Natural killer cell (primary cell): ENCODE data around the gene WDR18. TPM values are rescaled to one million over a fixed set of nuclear protein-coding genes. Genes with fewer than 3 reads are reported as not detected.

ENCODE experiments used
- ATAC-seq, 3 donors: fragments of 150-1000 bp in 2 of 3; fragments of 200-7000 bp in 1 of 3; cut with Tn5 transposase; 1 replicate in 1 of 3; 2 replicates in 2 of 3; pipeline ENCODE4 v1.10.0; 2021; ENCODE audit warnings: mild to moderate bottlenecking in 2 of 3, moderate library complexity in 2 of 3
- DNase-seq, 2 donors: peaks; one replicate each; pipeline versions ENCODE4 v3.0.0 to v3.0.0-alpha.2; 2013 to 2021; ENCODE audit warnings: mixed read lengths in 1 of 2
- H3K27ac ChIP-seq: one replicate; pipeline ENCODE4 v1.5.1; 2013; ENCODE audit warnings: mild to moderate bottlenecking, low read length
- H3K27me3 ChIP-seq: one replicate; pipeline ENCODE4 v1.6.1; 2013; ENCODE audit warnings: low read length; ENCODE audit not compliant: control insufficient read depth, insufficient read depth
- H3K36me3 ChIP-seq: one replicate; pipeline ENCODE4 v1.6.1; 2013; ENCODE audit warnings: low read length; ENCODE audit not compliant: control insufficient read depth, insufficient read depth
- H3K4me1 ChIP-seq: one replicate; pipeline ENCODE4 v1.6.1; 2013; ENCODE audit warnings: low read length; ENCODE audit not compliant: control insufficient read depth, insufficient read depth
- H3K4me3 ChIP-seq: one replicate; pipeline ENCODE4 v1.5.1; 2013; ENCODE audit warnings: low read length
- H3K9me3 ChIP-seq: one replicate; pipeline ENCODE4 v1.6.1; 2013; ENCODE audit warnings: low read length; ENCODE audit not compliant: control insufficient read depth, insufficient read depth
- H3K27ac Mint-ChIP-seq, 2 donors: one replicate each; pipeline ENCODE4 v1.8.0; 2022; ENCODE audit warnings: mild to moderate bottlenecking in 2 of 2, mixed read lengths in 2 of 2, moderate library complexity in 1 of 2
- H3K27me3 Mint-ChIP-seq, 2 donors: one replicate each; pipeline ENCODE4 v1.8.0; 2022; ENCODE audit warnings: low read depth in 2 of 2, mixed read lengths in 2 of 2
- H3K36me3 Mint-ChIP-seq: one replicate; pipeline ENCODE4 v1.8.0; 2022; ENCODE audit warnings: mixed read lengths
- H3K4me1 Mint-ChIP-seq, 2 donors: one replicate each; pipeline ENCODE4 v1.8.0; 2022; ENCODE audit warnings: mixed read lengths in 2 of 2
- H3K4me3 Mint-ChIP-seq: one replicate; pipeline ENCODE4 v1.8.0; 2022; ENCODE audit warnings: mild to moderate bottlenecking, moderate library complexity, mixed read lengths
- H3K9me3 Mint-ChIP-seq, 2 donors: one replicate each; pipeline ENCODE4 v1.8.0; 2022; ENCODE audit warnings: mixed read lengths in 2 of 2
- CTCF ChIP-seq: fragments of 200-600 bp; IDR thresholded peaks from one replicate; pipeline ENCODE4 v1.8.0; 2022; ENCODE audit warnings: antibody characterized with exemption
- WGBS: methylation state at CpG from one replicate; pipeline ENCODE4 v1.1.7; 2013; ENCODE audit warnings: missing lambda C conversion rate; ENCODE audit not compliant: insufficient coverage; 5-methylcytosine and 5-hydroxymethylcytosine counted together
- intact Hi-C: fragments of 100-400 bp; cut with micrococcal nuclease; formaldehyde crosslinking; loops from one replicate; pipeline ENCODE4 v1.14.2; 2022
- total RNA-seq, 4 donors: library from RNA; stranded (reverse); fragments of 120-200 nt in 1 of 4; gene quantifications; one replicate each; pipeline versions ENCODE4 v1.2.3 to v1.2.4, GENCODE V29; 2013 to 2022

Gene WDR18
- total RNA-seq, 3 donors from 2014 or later (not counting 1 experiment from before 2014, with no cell fraction given): 17.5 to 25.4 (median 22.7) TPM

GRCh38 chr19:1041272-1041834 lies 57.2 kb downstream of the WDR18 start:
- peak overlapping the region; percentile 98 for H3K4me3 Mint-ChIP-seq
- Histone ChIP-seq H3K9me3 (no peaks in the 10 kb centered on the region), H3K36me3 (peaks cover 40% of the 10 kb centered on the region), H3K4me1 (peaks cover 59% of the 10 kb centered on the region), H3K27ac (no peak overlapping the region), H3K27me3 (no peaks in the 10 kb centered on the region), H3K4me3 (peak overlapping the region; percentile 83)
- DNase-seq: peak in 1 of 2 donors; percentile 22
- H3K9me3 Mint-ChIP-seq: no peaks in the 10 kb centered on the region
- TF ChIP-seq CTCF: no peak
- no peaks in the 10 kb centered on the region for H3K36me3 Mint-ChIP-seq
- no peak for ATAC-seq
- H3K4me1 Mint-ChIP-seq: peaks cover 39 to 52% of the 10 kb centered on the region in 2 donors
- no peaks in the 10 kb centered on the region for H3K27me3 Mint-ChIP-seq
- 62% methylated on average over 26 of the region's 26 CpGs for WGBS
- no peak overlapping the region for H3K27ac Mint-ChIP-seq
- intact Hi-C loops: loop anchor here (2.0 kb wide), 1 partner anchor 21 kb away; the partner anchor contains the start of genes RNU6-2 and TMEM259

- Histone ChIP-seq H3K27ac (no peak overlapping the region), H3K4me1 (peaks cover 59% of the 10 kb centered on the region), H3K9me3 (no peaks in the 10 kb centered on the region), H3K27me3 (no peaks in the 10 kb centered on the region), H3K36me3 (peaks cover 39% of the 10 kb centered on the region), H3K4me3 (no peak overlapping the region)
- Mint-ChIP-seq H3K27ac (no peak overlapping the region), H3K27me3 (no peaks in the 10 kb centered on the region), H3K36me3 (no peaks in the 10 kb centered on the region), H3K4me1 (peaks cover 39 to 48% of the 10 kb centered on the region in 2 donors), H3K9me3 (no peaks in the 10 kb centered on the region), H3K4me3 (peak overlapping the region; percentile 17)
- ATAC-seq (no peak), DNase-seq (no peak)
- no peak for TF ChIP-seq CTCF
- intact Hi-C loops: loop anchor here (2.0 kb wide), 1 partner anchor 21 kb away; the partner anchor contains the start of genes RNU6-2 and TMEM259
- 94% methylated on average over 43 of the region's 43 CpGs for whole genome bisulfite sequencing
Observed at GRCh38 chr19:1041835-1042685, 57.9 kb downstream of the WDR18 start.

DNA sequence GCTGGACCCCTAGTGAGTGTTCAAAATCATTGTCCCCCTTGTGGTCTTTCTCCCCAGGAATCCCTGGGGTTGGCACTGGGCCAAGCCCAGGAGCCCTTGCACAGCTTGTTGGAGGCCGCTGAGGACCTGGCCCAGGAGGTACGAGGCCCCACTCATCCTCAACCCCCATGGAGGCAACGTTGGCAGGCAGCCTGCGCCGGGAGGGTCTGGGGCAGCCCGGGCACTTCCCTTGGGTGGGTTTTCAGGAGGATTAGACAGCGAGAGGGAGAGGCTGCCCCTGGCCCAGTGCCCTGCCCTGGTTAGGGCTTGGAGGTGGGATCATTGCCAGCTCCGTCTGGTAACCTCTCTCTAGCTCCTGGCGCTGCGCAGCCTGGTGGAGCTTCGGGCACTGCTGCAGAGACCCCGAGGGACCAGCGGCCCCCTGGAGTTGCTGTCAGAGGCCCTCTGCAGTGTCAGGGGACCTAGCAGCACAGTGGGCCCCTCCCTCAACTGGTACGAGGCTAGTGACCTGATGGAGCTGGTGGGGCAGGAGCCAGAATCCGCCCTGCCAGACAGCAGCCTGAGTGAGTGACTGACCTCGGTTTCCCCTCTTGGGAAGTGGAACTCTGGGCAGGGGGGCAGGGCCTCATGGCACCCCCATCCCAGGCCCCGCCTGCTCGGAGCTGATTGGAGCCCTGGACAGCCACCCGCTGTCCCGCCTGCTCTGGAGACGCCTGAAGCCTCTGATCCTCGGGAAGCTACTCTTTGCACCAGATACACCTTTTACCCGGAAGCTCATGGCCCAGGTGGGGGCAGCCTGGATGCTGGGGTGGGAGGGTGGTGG lies 58.8 kb downstream of the WDR18 start:
- Mint-ChIP-seq H3K36me3 (no peaks in the 10 kb centered on the region), H3K4me3 (peak overlapping the region; percentile 17), H3K27me3 (no peaks in the 10 kb centered on the region), H3K4me1 (peaks cover 33 to 42% of the 10 kb centered on the region in 2 donors), H3K27ac (no peak overlapping the region), H3K9me3 (no peaks in the 10 kb centered on the region)
- Histone ChIP-seq H3K4me3 (no peak overlapping the region), H3K9me3 (no peaks in the 10 kb centered on the region), H3K4me1 (peaks cover 51% of the 10 kb centered on the region), H3K27me3 (no peaks in the 10 kb centered on the region), H3K36me3 (peaks cover 34% of the 10 kb centered on the region), H3K27ac (no peak overlapping the region)
- intact Hi-C loops: no loop called here
- no peak for ATAC-seq
- 95% methylated on average over 23 of the region's 23 CpGs for WGBS
- TF ChIP-seq CTCF: no peak
- DNase-seq: no peak

Other genes starting within 250 kb of the WDR18 start
- not detected for gene MISP, start 233.2 kb upstream of the WDR18 start, total RNA-seq
- gene PTBP1, start 186.9 kb upstream of the WDR18 start, total RNA-seq: 100 to 1,000 TPM; 302 to 350 (median 345) TPM
- gene PLPPR3, start 162.4 kb upstream of the WDR18 start, total RNA-seq: not detected
- gene AZU1, start 156.5 kb upstream of the WDR18 start, total RNA-seq: 1 to 10 TPM in 2 of 3 donors, under 1 TPM in 1; 0.87 to 2.5 (median 1.8) TPM
- under 1 TPM in 2 of 3 donors, not detected in 1; 0.36 to 0.73 TPM for gene PRTN3, start 143.3 kb upstream of the WDR18 start, total RNA-seq
- 1 to 10 TPM in 2 of 3 donors, not detected in 1; 1.7 to 1.8 TPM for gene ELANE, start 132.0 kb upstream of the WDR18 start, total RNA-seq
- 10 to 100 TPM in 2 of 3 donors, 1 to 10 TPM in 1; 2.9 to 47.5 (median 10.4) TPM for gene CFD, start 124.7 kb upstream of the WDR18 start, total RNA-seq
- gene MED16, start 91.2 kb upstream of the WDR18 start, total RNA-seq: 10 to 100 TPM; 44.2 to 50.1 (median 44.7) TPM
- gene RNU6-9, start 90.9 kb upstream of the WDR18 start, total RNA-seq: not detected
- 100 to 1,000 TPM in 1 of 3 donors, 10 to 100 TPM in 2; 88.7 to 106 (median 97.8) TPM for gene R3HDM4, start 71.1 kb upstream of the WDR18 start, total RNA-seq
- gene KISS1R, start 67.0 kb upstream of the WDR18 start, total RNA-seq: under 1 TPM in 1 of 3 donors, not detected in 2; 0.31 TPM
- 10 to 100 TPM; 15.9 to 24.6 (median 24.2) TPM for gene ARID3A, start 58.3 kb upstream of the WDR18 start, total RNA-seq
- gene GRIN3B, start 16.1 kb downstream of the WDR18 start, total RNA-seq: under 1 TPM in 2 of 3 donors, not detected in 1; 0.09 to 0.15 TPM
- 100 to 1,000 TPM; 310 to 354 (median 317) TPM for gene TMEM259, start 36.8 kb downstream of the WDR18 start, total RNA-seq
- gene RNU6-2, start 37.2 kb downstream of the WDR18 start, total RNA-seq: not detected
- gene CNN2, start 42.3 kb downstream of the WDR18 start, total RNA-seq: 100 to 1,000 TPM; 163 to 276 (median 179) TPM
- gene ABCA7, start 55.8 kb downstream of the WDR18 start, total RNA-seq: 100 to 1,000 TPM in 2 of 3 donors, 10 to 100 TPM in 1; 73.3 to 149 (median 121) TPM
- 100 to 1,000 TPM; 535 to 601 (median 560) TPM for gene ARHGAP45, start 82.8 kb downstream of the WDR18 start, total RNA-seq
- 100 to 1,000 TPM in 1 of 3 donors, 10 to 100 TPM in 2; 77.3 to 105 (median 91.6) TPM for gene POLR2E, start 111.0 kb downstream of the WDR18 start, total RNA-seq
- gene GPX4, start 119.6 kb downstream of the WDR18 start, total RNA-seq: 100 to 1,000 TPM; 108 to 126 (median 121) TPM
- 100 to 1,000 TPM in 1 of 3 donors, 10 to 100 TPM in 2; 92.0 to 106 (median 94.3) TPM for gene SBNO2, start 189.9 kb downstream of the WDR18 start, total RNA-seq
- 10 to 100 TPM; 51.5 to 61.1 (median 54.0) TPM for gene STK11, start 221.4 kb downstream of the WDR18 start, total RNA-seq